NCI-H1105 treated with DMSO at 0.1 percent for 48 hours (cell line): ENCODE results near the gene PNPT1.
"Not testable (repeated sequence)": the region's sequence is repeated elsewhere in the genome, so short reads cannot be mapped to it uniquely, and the experiment has no call there.

Source experiments
- DNase-seq: peaks from one replicate; lab custom pipeline; 2025; lab: John Stamatoyannopoulos, UW

The PNPT1 gene

DNA sequence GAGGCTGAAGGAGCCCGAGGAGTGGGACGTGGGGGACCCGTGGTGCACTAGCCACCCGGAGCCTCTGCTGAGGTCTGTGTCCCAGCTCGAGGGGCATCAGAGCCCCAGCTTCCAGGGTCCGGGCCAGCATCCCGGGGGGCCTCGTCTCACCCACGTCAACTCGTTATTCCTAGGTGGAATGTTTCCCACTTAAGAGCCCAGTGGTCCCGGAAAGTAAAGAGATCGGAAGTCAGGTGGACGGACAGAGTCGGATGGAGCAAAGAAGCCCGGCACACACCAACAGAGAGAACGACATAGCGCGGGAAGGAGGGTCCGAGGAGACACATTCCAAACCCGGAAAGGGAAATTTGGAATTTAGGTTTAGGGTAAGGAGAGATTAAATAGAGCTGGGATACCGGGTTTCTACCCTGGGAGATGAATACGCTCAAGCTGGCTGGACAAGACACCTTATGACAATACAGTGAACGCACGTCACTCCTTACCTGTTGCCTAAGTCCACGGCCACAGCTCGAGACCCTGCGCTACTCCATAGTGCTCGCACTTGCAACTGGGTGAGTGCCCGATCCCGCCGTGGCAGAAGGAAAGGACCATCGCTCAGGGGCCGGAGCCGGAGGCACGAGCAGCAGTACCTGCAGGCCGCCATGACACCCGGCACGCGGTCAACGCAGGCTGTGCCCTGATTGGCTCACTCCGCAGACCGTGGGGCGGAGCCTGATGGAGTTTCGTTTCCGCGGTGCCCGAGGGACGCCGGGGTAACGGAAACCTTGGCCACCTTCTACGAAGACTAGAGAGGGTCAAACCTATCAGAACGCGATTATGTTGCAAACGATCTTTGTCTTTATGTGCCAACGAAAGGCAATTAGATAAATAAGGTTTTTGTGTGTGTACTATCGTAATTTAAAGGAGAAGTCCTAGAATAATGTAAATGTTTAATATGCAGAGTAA is at the start of gene PNPT1:
Gene PNPT1, minus strand, starts transcription at position 664 of the 945 bp plus-strand sequence. Its CDS starts 21 bp downstream, at position 643.
- DNase-seq = peak; percentile 93

DNA sequence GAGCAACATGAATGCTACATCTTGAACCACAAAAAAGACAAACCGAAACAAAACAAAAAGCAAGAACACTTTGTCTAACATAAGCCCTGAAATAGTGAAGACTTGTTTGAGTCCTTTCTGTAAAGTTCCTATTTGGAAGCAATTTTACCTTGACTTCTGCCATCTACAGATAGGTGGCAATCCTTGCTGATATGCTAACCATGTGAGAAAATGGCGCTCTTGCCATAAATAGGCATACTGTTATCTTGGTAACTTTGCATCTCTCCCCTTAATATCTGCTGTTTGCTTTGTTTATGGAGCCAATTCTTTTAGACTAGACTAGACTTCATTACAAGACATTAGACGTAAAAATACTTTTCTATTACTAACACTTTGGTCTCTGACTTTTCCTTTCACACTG is 49.4 kb upstream of the PNPT1 start:
- DNase-seq = no peak

DNA sequence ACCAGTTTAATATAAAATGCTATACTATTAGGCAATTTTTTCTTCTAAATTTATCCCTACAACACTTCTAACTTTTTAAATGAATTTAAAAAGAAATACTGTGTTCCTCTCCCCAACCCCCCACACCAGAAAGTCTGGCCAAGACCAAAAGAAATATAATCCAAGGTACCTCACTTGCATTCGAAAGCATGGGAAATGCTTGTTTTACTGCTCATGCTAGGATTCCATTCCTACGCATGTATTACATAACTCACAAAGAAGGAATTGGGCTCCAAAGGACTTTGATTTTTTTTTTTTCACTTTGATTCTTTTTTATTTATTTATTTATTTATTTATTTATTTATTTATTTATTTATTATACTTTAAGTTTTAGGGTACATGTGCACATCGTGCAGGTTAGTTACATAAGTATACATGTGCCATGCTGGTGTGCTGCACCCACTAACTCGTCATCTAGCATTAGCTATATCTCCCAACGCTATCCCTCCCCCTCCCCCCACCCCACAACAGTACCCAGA is 42.4 kb upstream of the PNPT1 start:
- DNase-seq = not testable (repeated sequence)

DNA sequence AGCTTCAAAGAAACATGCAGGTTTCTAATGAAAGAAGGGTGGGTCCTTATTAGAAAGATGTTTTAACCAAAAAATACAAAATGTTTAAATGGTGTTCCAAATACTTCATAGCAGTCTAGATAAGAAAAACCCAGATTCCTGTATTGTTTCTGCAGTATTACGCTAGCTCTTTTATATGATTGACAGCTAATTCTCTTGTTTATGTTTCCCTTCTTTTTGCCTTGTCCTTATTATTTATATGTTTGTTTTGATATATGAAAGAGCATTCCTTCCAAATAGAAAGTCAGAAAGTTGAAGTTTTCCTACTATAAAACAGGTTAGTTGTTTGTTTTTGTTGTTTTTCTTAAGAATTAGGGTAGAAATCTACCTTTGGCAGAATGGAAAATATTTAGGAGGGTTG is 41.1 kb upstream of the PNPT1 start:
- no peak for DNase-seq

DNA sequence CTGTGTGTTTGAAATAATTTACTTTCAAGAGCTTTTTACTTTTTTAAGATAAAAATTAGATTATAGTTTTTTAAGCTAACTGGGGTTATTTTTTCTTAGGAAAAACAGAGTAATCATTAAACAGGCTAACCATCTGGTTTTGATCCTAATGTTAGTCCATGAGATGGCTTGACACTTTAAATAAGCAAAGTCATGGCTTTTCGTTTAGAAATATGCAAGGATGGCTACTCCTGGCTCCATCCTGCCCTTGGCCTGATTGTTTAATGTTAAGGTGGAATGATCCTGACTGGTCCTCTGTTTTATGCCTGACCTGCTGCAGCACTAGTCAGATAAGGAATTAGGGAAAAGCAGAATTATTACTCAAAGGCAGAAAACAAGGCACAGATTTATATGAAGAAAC is 39.7 kb upstream of the PNPT1 start:
- no peak for DNase-seq

DNA sequence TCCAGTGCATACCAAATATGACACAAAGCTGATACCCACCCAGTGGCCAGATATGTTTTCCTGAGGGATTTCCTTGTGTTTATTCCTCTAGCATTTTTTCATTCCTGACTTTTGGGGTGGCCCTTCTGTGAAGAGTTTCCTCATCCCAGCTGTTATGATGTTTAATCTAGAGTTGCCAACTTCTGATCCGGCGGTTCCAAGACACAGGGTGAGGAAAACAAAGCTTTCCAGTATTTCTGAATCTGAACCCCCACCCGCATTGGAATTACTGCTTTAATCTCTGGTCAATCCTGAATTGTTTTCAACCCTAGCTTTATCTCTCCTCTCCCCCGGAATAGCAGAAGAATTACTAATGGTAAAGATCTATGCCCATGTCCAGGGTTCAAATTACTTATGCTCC is 39.2 kb upstream of the PNPT1 start:
- DNase-seq = no peak

DNA sequence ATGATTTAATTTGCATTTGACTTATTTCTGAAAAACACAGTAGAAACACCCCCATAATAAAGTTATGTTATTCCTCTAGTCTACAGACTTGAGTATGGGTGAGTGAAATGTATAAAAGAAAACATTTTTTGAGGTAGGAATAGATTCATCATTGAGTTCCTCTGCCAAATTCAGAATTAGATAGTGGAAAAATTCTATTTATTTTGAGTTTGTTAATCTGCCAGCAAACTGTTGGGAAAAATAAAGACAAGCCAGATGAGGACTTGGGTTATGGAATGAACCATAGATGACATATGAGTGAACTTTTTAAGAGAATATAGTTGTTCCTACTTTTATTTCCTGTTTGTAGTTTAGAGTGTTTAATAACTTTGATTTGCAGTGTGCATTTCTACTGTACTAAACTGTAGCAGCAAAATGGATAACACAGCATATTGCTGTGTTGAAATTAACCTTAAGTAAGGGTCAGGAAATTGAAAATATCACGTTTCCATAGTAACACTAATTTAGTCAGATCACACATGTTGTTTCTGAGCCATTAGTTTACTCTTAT is 35.6 kb upstream of the PNPT1 start:
- no peak for DNase-seq

DNA sequence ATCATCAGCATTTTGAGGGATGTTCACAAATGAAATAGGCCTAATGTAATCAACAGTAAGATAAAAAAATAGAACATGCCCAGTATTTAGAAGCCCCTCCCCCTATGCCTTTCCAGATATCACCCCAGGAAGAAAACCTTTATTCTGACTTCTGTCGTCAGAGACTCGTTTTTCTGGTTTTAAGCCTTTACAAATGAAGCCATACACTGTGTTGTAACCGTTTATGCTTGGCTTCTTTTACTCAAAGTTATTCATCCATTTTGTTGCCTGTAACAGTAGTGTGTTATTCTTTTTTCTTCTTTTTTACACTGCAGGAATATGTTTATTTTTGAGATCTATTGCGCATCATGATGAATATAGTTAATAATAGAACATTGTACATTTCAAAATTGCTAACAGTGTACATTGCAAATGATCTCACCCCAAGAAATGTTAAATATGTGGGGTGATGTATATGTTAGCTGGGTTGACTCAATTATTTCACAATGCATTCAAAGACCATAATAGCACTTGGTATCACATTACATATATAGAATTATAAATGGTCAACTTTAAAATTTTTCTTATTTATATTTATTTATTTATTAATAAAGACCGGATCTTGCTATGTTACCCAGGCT is 28.1 kb upstream of the PNPT1 start:
- no peak for DNase-seq

DNA sequence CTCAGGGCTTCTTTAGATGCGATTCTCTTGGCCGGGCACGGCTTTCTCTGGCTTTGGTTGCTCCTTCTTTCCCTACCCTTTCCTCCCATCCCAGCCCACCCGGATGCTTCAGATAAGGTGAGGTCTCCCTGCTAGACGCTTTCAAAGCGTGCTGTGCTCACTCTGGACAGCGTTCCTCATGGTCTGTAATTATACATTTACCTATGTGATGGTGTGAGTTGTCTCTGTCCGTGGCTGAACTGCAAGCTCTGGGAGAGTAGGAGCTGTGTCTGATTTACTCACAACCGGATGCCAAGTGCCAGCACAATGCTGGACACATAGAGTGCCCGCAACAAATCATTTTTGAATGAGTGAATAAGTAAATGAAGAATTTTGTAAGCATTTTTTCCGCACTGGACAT is 26.8 kb upstream of the PNPT1 start:
- no peak for DNase-seq

DNA sequence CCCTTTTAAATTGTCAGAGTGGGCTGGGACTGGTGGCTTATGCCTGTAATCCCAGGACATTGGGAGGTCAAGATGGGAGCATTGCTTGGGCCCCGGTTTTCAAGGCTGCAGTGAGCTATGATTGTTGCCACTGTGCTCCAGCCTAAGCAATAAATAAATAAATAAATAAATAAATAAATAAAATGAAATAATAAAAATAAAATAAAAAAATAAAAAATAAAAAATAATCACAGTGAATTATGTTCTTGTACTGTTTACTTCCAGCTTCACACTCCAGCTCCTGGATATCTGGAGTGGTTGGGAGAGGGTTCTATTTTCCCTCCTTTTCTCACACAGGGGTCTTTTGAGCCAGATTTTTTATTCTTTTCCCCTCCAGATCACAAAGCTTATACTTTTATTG is 26.2 kb upstream of the PNPT1 start:
- DNase-seq = no peak

DNA sequence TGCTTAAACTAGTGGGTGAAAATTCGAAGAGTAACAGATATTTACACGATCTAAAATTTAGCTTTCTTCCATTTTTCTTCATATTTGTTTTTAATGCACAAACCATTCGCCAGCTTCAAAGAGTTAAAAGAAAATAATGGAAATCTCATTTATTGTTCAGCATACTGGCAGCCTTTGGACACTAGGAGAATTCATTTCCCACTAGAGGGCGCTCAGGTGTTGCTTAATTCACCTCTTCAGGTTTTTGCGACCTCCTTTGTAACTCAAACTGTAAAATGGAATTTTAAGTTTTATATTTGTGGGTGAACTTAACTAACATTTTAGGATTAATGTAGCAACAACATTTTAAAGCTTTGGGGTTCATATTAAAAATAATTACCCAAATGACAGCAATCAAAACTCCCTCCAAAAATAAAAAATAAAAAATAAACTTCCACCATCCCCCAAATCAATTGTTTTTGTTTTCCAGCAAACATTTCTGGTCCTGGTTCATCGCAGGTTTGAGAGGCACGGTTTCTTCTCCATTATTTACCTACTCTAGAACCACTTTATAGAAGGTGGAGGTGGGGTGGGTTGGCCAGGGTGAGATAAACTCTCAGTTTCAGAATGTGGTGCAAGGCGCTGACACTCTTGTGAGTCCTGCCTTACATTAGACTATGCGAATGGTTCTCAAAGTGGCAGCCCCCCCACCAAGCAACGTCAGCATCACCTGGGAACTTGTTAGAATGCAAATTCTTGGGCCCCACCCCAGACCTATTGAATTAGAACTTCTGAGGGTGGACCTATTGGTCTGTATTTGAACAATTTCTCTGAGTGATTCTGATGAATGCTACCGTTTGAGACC is 24.7 kb upstream of the PNPT1 start:
- peak; percentile 53 for DNase-seq

DNA sequence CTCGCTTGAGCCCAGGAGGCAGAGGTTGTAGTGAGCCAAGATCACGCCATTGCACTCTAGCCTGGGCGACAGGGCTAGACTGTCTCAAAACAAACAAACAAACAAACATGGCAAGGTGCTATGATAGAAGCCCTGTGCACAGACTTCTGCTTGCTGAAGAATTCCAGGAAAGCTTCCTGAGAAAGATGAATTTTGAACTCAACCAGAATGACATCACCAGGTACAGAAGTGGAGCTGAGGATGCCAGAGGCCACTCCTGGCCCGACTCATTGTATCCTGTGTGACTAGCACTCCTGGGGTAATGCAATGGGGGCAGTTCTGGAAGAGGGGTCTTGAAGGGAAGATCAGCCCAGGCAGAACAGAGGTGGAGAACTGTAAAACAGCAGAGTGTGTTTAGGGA is 22.0 kb upstream of the PNPT1 start:
- DNase-seq = no peak

DNA sequence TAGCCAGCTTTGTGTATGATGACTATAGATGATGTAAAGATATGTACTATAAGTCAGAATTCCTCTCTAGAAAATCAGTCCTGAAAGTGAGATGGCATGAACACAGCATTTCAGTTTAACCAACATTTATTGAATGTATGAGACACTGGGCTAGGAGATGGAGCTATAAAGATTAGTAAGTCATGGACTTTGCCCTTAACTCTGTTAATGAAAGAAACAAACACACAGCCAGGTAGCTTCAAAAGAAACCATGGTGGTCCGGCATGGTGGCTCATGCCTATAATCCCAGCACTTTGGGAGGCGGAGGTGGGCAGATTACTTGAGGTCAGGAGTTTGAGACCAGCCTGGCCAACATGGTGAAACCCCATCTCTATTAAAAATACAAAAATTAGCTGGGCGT is 21.5 kb upstream of the PNPT1 start:
- DNase-seq = not testable (repeated sequence)

DNA sequence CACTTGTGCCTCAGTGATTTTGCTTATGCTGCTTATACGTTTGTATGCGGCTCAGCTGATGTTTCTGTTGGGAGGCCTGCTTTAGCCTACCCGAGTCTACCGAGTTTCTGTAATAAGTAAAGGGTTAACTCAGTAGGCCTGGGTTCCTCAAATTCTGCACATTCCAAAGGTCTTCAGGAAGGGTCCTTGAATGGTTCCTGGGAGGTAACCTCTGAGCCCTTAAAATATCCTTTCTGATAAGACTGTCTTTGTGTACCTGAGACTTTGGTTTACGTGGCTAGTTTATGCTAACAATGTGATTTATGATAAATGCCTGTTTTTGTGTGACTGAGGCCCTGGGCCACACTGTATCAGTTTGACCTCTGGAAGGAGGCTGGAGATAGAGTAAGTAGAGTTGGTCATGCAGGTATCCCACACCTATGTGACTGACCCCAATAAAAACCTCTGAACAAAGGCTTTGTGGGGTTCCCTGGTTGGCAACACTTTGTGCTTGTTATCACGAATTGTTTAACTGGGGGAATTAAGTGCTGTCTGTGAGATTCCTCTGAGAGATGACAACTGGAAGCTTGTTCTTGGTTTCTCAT is 18.9 kb upstream of the PNPT1 start:
- DNase-seq = no peak

DNA sequence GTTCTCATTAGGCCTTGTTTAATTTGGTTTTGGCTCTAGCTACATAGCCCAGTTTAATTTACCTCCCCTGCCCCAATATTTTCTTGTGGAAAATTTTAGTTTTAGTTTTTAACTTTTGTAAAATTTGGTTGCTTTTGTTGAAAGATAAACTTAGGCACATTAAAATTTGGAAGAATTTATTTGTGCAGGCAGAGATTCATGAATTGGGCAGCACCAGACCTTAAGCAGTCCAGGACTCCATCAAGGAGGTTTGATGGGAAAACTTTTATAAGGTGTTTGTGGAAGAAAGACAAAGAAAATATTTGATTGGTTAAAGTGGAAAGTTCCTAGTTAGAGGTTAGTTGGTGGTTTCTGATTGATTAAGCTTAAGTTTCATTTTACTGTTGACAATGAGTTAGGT is 16.4 kb upstream of the PNPT1 start:
- no peak for DNase-seq

DNA sequence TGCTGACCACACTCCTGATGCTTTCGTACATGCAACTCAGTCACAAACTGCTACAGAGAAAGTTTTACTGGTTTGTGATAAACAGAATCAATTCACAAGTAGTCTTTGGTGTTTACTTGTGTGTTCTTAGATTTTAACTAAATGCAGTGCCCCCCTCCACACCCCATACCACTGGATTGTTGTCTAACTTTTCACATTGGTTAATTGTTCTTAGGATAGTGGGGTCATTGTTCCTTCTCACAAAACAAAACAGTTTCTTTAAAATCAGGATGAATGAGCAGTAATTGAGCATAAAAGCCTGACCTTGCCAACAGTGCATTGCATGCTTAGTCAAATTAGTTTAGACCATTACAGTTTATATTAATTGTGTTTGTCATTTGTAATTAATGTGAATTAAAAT is 14.1 kb upstream of the PNPT1 start:
- DNase-seq = no peak

DNA sequence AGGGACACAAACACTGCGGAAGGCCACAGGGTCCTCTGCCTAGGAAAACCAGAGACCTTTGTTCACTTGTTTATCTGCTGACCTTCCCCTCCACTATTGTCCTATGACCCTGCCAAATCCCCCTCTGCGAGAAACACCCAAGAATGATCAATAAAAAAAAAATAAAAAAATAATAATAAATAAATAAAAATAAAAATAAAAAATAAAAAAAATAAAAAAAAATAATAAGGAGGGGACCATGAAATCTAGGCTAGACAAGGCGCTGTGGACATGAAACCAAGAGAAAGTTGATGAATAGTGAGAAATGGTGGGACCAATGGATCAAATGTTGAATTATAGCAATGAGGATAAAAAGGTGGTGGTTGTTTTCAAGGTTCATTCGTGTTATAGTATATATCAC is 12.6 kb upstream of the PNPT1 start:
- DNase-seq = not testable (repeated sequence)

DNA sequence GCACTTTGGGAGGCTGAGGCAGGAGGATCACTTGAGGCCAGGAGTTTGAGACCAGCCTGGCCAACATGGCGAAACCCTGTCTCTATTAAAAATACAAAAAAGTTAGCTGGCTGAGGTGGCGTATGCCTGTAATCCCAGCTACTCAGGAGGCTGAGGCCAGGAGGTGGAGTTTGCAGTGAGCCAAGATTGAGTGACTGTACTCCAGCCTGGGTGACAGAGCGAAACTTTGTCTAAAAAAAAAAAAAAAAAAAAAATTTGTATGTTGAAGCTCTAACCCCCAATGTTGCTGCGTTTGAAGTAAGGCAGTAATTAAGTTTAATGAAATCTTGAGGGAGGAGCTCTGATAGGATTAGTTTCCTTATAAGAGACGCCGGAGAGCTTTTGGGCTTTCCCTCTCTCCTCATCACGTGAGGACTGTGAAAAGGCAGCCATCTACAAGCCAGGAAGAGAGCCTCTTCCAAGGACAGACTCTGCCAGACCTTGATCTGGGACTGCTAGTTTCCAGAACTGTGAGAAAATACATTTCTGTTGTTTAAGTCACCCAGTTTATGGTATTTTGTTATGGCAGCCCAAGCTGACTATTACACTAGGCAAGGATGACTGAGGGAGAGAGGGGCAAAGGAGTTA is 11.5 kb upstream of the PNPT1 start:
- no peak for DNase-seq

DNA sequence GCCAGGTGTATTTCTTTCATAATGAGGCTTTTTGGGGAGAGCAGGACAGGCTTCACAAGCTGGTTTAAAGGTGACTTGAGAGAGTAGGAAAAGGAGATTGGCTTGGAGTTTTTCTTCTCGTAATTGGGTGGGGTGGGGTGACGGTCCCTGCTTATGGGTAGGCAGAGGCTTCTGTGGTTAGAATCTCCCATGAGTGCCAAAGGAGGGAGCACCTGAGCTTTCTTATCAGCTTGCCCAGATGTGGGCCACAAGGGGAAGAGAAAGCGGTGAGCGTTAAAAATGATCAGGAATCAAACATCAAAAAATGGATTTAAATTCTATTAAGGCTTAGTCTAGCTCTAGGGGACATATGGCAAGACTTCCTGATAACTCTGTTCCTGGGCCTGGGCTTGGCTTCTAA is 9.7 kb upstream of the PNPT1 start:
- no peak for DNase-seq

DNA sequence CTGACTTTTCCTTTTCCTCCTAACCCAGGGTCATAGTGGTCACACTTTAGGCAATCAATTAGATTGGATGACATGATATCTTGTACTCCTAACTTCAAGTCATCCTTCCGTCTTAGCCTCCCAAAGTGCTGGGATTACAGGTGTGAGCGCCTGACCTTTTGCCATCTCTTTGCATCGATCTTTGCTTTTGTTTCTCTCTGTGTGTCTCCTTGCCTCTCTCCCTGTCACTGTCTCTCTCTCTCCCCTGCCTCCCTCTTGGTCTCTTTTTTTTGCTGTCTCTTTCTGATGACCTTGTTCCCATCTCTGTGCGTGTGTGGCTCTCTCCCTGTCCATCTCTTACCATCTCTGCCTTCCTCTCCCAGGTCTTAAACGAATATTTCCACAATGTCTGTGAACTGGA is 904 bp downstream of the PNPT1 start:
- DNase-seq = not testable (repeated sequence)

DNA sequence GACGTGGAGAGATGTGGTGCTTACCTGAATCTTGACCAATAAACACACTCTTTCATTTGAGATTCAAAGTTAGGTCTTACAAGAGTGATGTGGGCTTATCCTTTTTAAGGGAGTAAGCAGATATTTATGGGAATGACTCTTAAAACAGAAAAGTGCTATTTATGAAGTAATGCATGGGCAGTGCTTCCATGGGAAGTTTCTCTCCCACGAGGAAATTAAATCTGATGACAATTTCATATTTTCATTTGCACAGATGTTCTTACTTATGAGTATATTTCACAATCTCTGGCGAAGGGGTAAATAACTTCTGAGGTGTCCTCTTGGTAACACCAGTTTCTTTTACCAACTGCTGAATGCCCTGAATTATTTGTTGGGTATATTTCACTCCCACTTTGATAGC is 21.0 kb downstream of the PNPT1 start:
- no peak for DNase-seq
